ENCODE data around the gene PAPPA. TPM values are rescaled to one million over a fixed set of nuclear protein-coding genes. Genes with fewer than 3 reads are reported as not detected.
A peak's percentile ranks its signal among the peaks of the same experiment; 100 is the strongest.

Gene PAPPA
- total RNA-seq, 1 donor from 2014 or later = 219 TPM

GRCh38 chr9:116279230-116279629 lies 125.6 kb downstream of the PAPPA start:
- no peak for TF ChIP-seq CTCF (IDR thresholded peaks at IDR 0.05)
- Mint-ChIP-seq H3K4me1 (ENCODE audit: low read depth) (peaks cover 61% of the 10 kb centered on the region), H3K27ac (ENCODE audit: unreplicated experiment) (peak overlapping the region; percentile 83), H3K27me3 (ENCODE audit: low read depth) (no peaks in the 10 kb centered on the region), H3K36me3 (ENCODE audit: low read depth) (peaks cover 15% of the 10 kb centered on the region), H3K4me3 (ENCODE audit: unreplicated experiment) (no peak overlapping the region), H3K9me3 (ENCODE audit: low read depth) (no peaks in the 10 kb centered on the region)
- no peak for DNase-seq (ENCODE audit: low spot score)

DNA sequence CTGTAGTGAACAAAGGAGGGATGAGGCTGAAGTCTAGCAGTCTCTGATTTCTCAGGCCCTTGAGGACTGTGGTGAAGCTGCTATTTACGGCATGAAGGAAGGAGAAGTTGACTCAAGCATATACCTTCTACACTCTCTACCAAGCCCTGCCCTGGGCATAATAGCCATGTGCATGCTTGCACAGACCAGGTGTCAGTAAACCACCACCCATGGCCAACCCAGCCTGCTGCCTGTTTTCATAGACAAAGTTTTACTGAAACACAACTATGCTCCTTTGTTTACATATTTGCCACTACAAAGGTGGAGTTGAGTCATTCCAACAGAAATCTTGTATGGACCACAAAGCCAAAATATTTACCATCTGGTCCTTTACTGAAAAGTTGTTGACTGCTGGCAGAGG lies 126.9 kb downstream of the PAPPA start:
- Mint-ChIP-seq H3K4me3 (ENCODE audit: unreplicated experiment) (no peak overlapping the region), H3K4me1 (ENCODE audit: low read depth) (peaks cover 59% of the 10 kb centered on the region), H3K9me3 (ENCODE audit: low read depth) (no peaks in the 10 kb centered on the region), H3K36me3 (ENCODE audit: low read depth) (peaks cover 20% of the 10 kb centered on the region), H3K27me3 (ENCODE audit: low read depth) (no peaks in the 10 kb centered on the region), H3K27ac (ENCODE audit: unreplicated experiment) (peak overlapping the region; percentile 25)
- TF ChIP-seq CTCF (IDR thresholded peaks at IDR 0.05) = no peak
- no peak for DNase-seq (ENCODE audit: low spot score)

GRCh38 chr9:116282597-116282996 lies 129.0 kb downstream of the PAPPA start:
- Mint-ChIP-seq H3K9me3 (ENCODE audit: low read depth) (no peaks in the 10 kb centered on the region), H3K4me1 (ENCODE audit: low read depth) (peaks cover 60% of the 10 kb centered on the region), H3K27me3 (ENCODE audit: low read depth) (no peaks in the 10 kb centered on the region), H3K4me3 (ENCODE audit: unreplicated experiment) (no peak overlapping the region), H3K27ac (ENCODE audit: unreplicated experiment) (no peak overlapping the region), H3K36me3 (ENCODE audit: low read depth) (peaks cover 19% of the 10 kb centered on the region)
- TF ChIP-seq CTCF (IDR thresholded peaks at IDR 0.05) = no peak
- no peak for DNase-seq (ENCODE audit: low spot score)

- DNase-seq (ENCODE audit: low spot score) = no peak
- peak overlapping the region; percentile 24 for H3K27ac Mint-ChIP-seq (ENCODE audit: unreplicated experiment)
- H3K4me3 Mint-ChIP-seq (ENCODE audit: unreplicated experiment) = no peak overlapping the region
- no peaks in the 10 kb centered on the region for H3K27me3 Mint-ChIP-seq (ENCODE audit: low read depth)
- H3K36me3 Mint-ChIP-seq (ENCODE audit: low read depth) = peaks cover 19% of the 10 kb centered on the region
- H3K4me1 Mint-ChIP-seq (ENCODE audit: low read depth) = peaks cover 50% of the 10 kb centered on the region
- no peaks in the 10 kb centered on the region for H3K9me3 Mint-ChIP-seq (ENCODE audit: low read depth)
- no peak for TF ChIP-seq CTCF (IDR thresholded peaks at IDR 0.05)
These were observed 130.9 kb downstream of the PAPPA start for GRCh38 chr9:116284518-116284917.

DNA sequence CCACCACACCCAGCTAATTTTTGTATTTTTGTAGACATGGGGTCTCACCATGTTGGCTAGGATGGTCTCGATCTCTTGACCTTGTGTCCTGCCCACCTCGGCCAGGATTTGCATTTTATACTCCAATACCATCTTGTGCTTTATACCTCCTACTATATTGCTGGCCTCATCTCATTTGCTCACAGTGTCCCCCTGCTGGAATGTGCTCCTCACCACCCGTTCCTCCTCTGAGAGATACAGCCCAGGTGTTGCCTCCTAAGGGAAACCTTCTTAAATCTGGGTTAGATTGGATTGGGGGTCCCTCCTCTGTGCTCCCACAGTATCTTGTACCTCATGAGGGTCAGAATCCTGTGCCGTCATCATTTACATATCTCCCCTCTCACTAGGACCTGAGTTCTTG lies 131.7 kb downstream of the PAPPA start:
- H3K4me3 Mint-ChIP-seq (ENCODE audit: unreplicated experiment) = no peak overlapping the region
- DNase-seq (ENCODE audit: low spot score) = no peak
- no peak for TF ChIP-seq CTCF (IDR thresholded peaks at IDR 0.05)
- peaks cover 20% of the 10 kb centered on the region for H3K36me3 Mint-ChIP-seq (ENCODE audit: low read depth)
- H3K9me3 Mint-ChIP-seq (ENCODE audit: low read depth) = no peaks in the 10 kb centered on the region
- peak overlapping the region; percentile 34 for H3K27ac Mint-ChIP-seq (ENCODE audit: unreplicated experiment)
- H3K27me3 Mint-ChIP-seq (ENCODE audit: low read depth) = no peaks in the 10 kb centered on the region
- peaks cover 48% of the 10 kb centered on the region for H3K4me1 Mint-ChIP-seq (ENCODE audit: low read depth)
